Endodermal cell (in vitro differentiated cells): ENCODE data around the gene MROH2A. TPM values are rescaled to one million over a fixed set of nuclear protein-coding genes. Genes with fewer than 3 reads are reported as not detected.

Source experiments
- DNase-seq: peaks from one replicate; pipeline ENCODE4 v3.0.0-alpha.2; 2017
- H3K27ac ChIP-seq: 2 replicates; pipeline ENCODE4 v1.5.1; 2013; ENCODE audit warnings: mild to moderate bottlenecking, low read depth, low read length, moderate library complexity
- H3K27me3 ChIP-seq: 2 replicates; pipeline ENCODE4 v1.6.1; 2013; ENCODE audit warnings: mild to moderate bottlenecking, low read length, moderate library complexity; ENCODE audit not compliant: insufficient read depth, control insufficient read depth, poor library complexity, severe bottlenecking
- H3K36me3 ChIP-seq: 2 replicates; pipeline ENCODE4 v1.7.0; 2013; ENCODE audit warnings: mild to moderate bottlenecking, low read length, moderate library complexity; ENCODE audit not compliant: control insufficient read depth, insufficient read depth
- H3K4me1 ChIP-seq: one replicate; pipeline ENCODE4 v1.7.0; 2013; ENCODE audit warnings: low read length; ENCODE audit not compliant: control insufficient read depth, insufficient read depth
- H3K4me3 ChIP-seq: 2 replicates; pipeline ENCODE4 v1.5.1; 2013; ENCODE audit warnings: mild to moderate bottlenecking, low read length, moderate library complexity
- H3K9ac ChIP-seq: 2 replicates; pipeline ENCODE4 v1.6.1; 2013; ENCODE audit warnings: mild to moderate bottlenecking, low read length, moderate library complexity; ENCODE audit not compliant: poor library complexity, severe bottlenecking; ENCODE audit errors: extremely low read depth
- H3K9me3 ChIP-seq: 2 replicates; pipeline ENCODE4 v1.6.1; 2013; ENCODE audit warnings: mild to moderate bottlenecking, low read length, moderate library complexity; ENCODE audit not compliant: control insufficient read depth
- H3K27ac Mint-ChIP-seq: 2 replicates; pipeline ENCODE4 v1.8.0; 2020; ENCODE audit warnings: mixed read lengths
- H3K27me3 Mint-ChIP-seq: 2 replicates; pipeline ENCODE4 v1.8.0; 2021; ENCODE audit warnings: mild to moderate bottlenecking, mixed read lengths; ENCODE audit not compliant: insufficient read depth
- H3K36me3 Mint-ChIP-seq: 2 replicates; pipeline ENCODE4 v1.8.0; 2020; ENCODE audit warnings: low read depth, mixed read lengths
- H3K4me1 Mint-ChIP-seq: 2 replicates; pipeline ENCODE4 v1.8.0; 2020; ENCODE audit warnings: mixed read lengths
- H3K4me3 Mint-ChIP-seq: 2 replicates; pipeline ENCODE4 v1.8.0; 2020; ENCODE audit warnings: mild to moderate bottlenecking, moderate library complexity, mixed read lengths
- H3K9me3 Mint-ChIP-seq: 2 replicates; pipeline ENCODE4 v1.8.0; 2020; ENCODE audit warnings: mild to moderate bottlenecking, mixed read lengths
- CTCF ChIP-seq: fragments of 200-600 bp; sonication (generic); conservative IDR thresholded peaks from 2 replicates; pipeline ENCODE4 v1.5.0; 2021; ENCODE audit warnings: antibody characterized with exemption, mild to moderate bottlenecking
- WGBS, 2 experiments: methylation state at CpG; one replicate each; pipeline versions ENCODE4 v1.1.5 to v1.1.7; 2013; ENCODE audit warnings: missing lambda C conversion rate in 2 of 2, mixed read lengths in 1 of 2; ENCODE audit not compliant: insufficient coverage in 1 of 2, insufficient read length in 1 of 2; 5-methylcytosine and 5-hydroxymethylcytosine counted together
- total RNA-seq, 2 donors: library from RNA; stranded (reverse); fragmentation: NEBNext Ultra II Directional in 1 of 2; extraction: Animal tissue kit (Norgen Biotek cat#: 25700) in 1 of 2; gene quantifications; 2 replicates in 1 of 2; 3 replicates in 1 of 2; pipeline ENCODE4 v1.2.1, GENCODE V29; 2021

The MROH2A gene
- total RNA-seq, 2 donors from 2014 or later, result not detected

- H3K36me3 Mint-ChIP-seq, result no peaks in the 10 kb centered on the region
- Histone ChIP-seq H3K4me3 (no peak overlapping the region), H3K36me3 (no peaks in the 10 kb centered on the region), H3K4me1 (no peaks in the 10 kb centered on the region), H3K9me3 (peaks cover 10% of the 10 kb centered on the region), H3K27ac (no peak overlapping the region), H3K27me3 (no peaks in the 10 kb centered on the region), H3K9ac (no peak overlapping the region)
- H3K4me1 Mint-ChIP-seq, result no peaks in the 10 kb centered on the region
- 76 to 80% methylated on average over 4 to 5 of the region's 5 CpGs for WGBS, 2 experiments
- DNase-seq, result no peak
- H3K9me3 Mint-ChIP-seq, result peaks cover 28% of the 10 kb centered on the region
- H3K4me3 Mint-ChIP-seq, result no peak overlapping the region
- TF ChIP-seq CTCF, result no peak
- no peak overlapping the region for H3K27ac Mint-ChIP-seq
- no peaks in the 10 kb centered on the region for H3K27me3 Mint-ChIP-seq
These were observed 5.5 kb upstream of the MROH2A start for GRCh38 chr2:233772583-233772982.

GRCh38 chr2:233773854-233774253 is 4.3 kb upstream of the MROH2A start:
- H3K36me3 Mint-ChIP-seq, result no peaks in the 10 kb centered on the region
- H3K36me3 ChIP-seq, result no peaks in the 10 kb centered on the region
- H3K4me1 Mint-ChIP-seq, result no peaks in the 10 kb centered on the region
- 90 to 92% methylated on average over 5 of the region's 5 CpGs for WGBS, 2 experiments
- no peak overlapping the region for H3K4me3 ChIP-seq
- no peak for DNase-seq
- H3K4me1 ChIP-seq, result no peaks in the 10 kb centered on the region
- no peak overlapping the region for H3K9ac ChIP-seq
- no peaks in the 10 kb centered on the region for H3K27me3 ChIP-seq
- TF ChIP-seq CTCF, result no peak
- H3K9me3 ChIP-seq, result peaks cover 10% of the 10 kb centered on the region
- no peak overlapping the region for H3K27ac Mint-ChIP-seq
- H3K4me3 Mint-ChIP-seq, result no peak overlapping the region
- no peaks in the 10 kb centered on the region for H3K27me3 Mint-ChIP-seq
- peaks cover 28% of the 10 kb centered on the region for H3K9me3 Mint-ChIP-seq
- no peak overlapping the region for H3K27ac ChIP-seq

GRCh38 chr2:233775414-233775813 is 2.7 kb upstream of the MROH2A start:
- no peaks in the 10 kb centered on the region for H3K4me1 Mint-ChIP-seq
- H3K9ac ChIP-seq, result no peak overlapping the region
- H3K27me3 ChIP-seq, result no peaks in the 10 kb centered on the region
- no peaks in the 10 kb centered on the region for H3K36me3 Mint-ChIP-seq
- H3K27me3 Mint-ChIP-seq, result no peaks in the 10 kb centered on the region
- H3K27ac Mint-ChIP-seq, result no peak overlapping the region
- H3K9me3 ChIP-seq, result peaks cover 10% of the 10 kb centered on the region
- no peak for DNase-seq
- WGBS, 2 experiments, result 91 to 100% methylated on average over 2 to 6 of the region's 6 CpGs
- H3K4me1 ChIP-seq, result no peaks in the 10 kb centered on the region
- no peak overlapping the region for H3K4me3 ChIP-seq
- H3K9me3 Mint-ChIP-seq, result peaks cover 28% of the 10 kb centered on the region
- no peaks in the 10 kb centered on the region for H3K36me3 ChIP-seq
- TF ChIP-seq CTCF, result no peak
- no peak overlapping the region for H3K27ac ChIP-seq
- no peak overlapping the region for H3K4me3 Mint-ChIP-seq
